Kidney epithelial cell (primary cell): Measurements from ENCODE around the gene GRM4. TPM values are rescaled to one million over a fixed set of nuclear protein-coding genes. Genes with fewer than 3 reads are reported as not detected.

Experiments used
- DNase-seq: peaks from one replicate; pipeline ENCODE4 v3.0.0-alpha.2; 2010; ENCODE audit warnings: low read depth
- H3K27me3 ChIP-seq: 2 replicates; pipeline ENCODE4 v1.6.0; 2011; ENCODE audit warnings: low read length; ENCODE audit not compliant: control insufficient read depth, insufficient read depth
- H3K36me3 ChIP-seq: 2 replicates; pipeline ENCODE4 v1.5.1; 2011; ENCODE audit warnings: low read length; ENCODE audit not compliant: control insufficient read depth, insufficient read depth
- H3K4me3 ChIP-seq: 2 replicates; pipeline ENCODE4 v1.5.1; 2011; ENCODE audit warnings: low read depth, mild to moderate bottlenecking, control low read depth, low read length
- CTCF ChIP-seq: IDR thresholded peaks from 2 replicates; pipeline ENCODE4 v1.5.1; 2011; ENCODE audit warnings: mild to moderate bottlenecking, moderate library complexity, low read length, control low read depth, inconsistent platforms; ENCODE audit not compliant: insufficient read depth, poor library complexity, severe bottlenecking
- total RNA-seq: library from RNA; depleted of rRNA; stranded (reverse); fragments of >200 nt; gene quantifications from 2 replicates; pipeline ENCODE4 v1.2.3, GENCODE V29; 2015

The GRM4 gene
- total RNA-seq, 1 donor from 2014 or later = not detected

GRCh38 chr6:34096193-34096592 lies 49.7 kb downstream of the GRM4 start:
- H3K4me3 ChIP-seq = no peak overlapping the region
- peaks cover 34% of the 10 kb centered on the region for H3K27me3 ChIP-seq
- TF ChIP-seq CTCF = no peak
- no peaks in the 10 kb centered on the region for H3K36me3 ChIP-seq
- DNase-seq = no peak

- H3K4me3 ChIP-seq = no peak overlapping the region
- peaks cover 34% of the 10 kb centered on the region for H3K27me3 ChIP-seq
- DNase-seq = no peak
- no peak for TF ChIP-seq CTCF
- no peaks in the 10 kb centered on the region for H3K36me3 ChIP-seq
Observed at GRCh38 chr6:34095741-34096140, 50.1 kb downstream of the GRM4 start.

DNA sequence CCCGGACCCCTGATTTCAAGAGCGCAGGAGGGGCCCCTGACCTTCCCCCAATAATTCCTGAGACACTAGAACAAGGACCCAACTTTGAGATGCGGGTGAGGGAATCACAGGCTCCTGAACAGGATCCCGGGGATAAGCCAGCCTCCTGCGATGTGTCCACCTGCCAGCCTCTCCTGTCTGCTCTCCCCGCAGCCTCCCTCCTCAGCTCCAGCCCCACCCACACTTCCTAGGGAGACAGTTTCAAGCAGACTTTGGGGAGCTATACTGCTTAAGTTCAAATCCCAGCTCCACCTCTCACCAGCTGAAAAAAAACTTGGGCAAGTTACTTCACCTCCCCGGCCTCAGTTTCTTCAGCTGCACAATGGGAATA lies 50.8 kb downstream of the GRM4 start:
- no peak overlapping the region for H3K4me3 ChIP-seq
- no peak for DNase-seq
- TF ChIP-seq CTCF = no peak
- no peaks in the 10 kb centered on the region for H3K36me3 ChIP-seq
- peaks cover 31% of the 10 kb centered on the region for H3K27me3 ChIP-seq

DNA sequence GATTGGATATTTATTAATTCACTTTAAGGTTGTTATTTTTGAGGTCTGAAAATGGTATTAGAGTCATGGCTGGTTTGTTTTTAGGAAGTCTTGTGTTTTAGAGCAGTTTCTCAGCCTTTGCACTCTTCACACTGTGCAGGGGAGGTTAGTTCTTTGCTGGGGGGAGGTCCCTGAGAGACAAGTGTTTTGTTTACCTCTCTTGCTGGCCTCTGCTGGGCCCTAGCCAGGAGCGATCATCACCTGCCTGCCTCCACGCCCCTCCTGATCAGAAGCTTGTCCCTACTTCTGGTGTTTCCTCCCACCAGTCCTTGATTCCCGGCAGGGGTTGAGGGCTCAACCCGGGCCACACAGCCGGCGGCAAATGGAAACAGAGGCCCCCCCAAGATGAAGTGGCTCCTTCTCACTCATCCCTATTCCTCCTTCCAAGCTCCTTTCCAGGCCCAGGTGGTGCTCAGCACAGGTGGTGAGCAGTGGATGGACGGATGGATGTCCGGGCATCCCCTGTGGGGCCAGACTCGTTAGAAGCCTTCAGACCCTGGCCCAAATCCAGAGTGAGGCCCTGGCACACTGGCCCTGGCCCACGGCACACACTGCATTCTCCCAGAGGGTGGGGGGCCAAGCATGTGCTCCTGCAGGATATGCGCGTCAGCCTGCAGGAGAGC lies 51.3 kb downstream of the GRM4 start:
- DNase-seq = no peak
- Histone ChIP-seq H3K27me3 (peaks cover 30% of the 10 kb centered on the region), H3K36me3 (no peaks in the 10 kb centered on the region), H3K4me3 (no peak overlapping the region)
- TF ChIP-seq CTCF = no peak

DNA sequence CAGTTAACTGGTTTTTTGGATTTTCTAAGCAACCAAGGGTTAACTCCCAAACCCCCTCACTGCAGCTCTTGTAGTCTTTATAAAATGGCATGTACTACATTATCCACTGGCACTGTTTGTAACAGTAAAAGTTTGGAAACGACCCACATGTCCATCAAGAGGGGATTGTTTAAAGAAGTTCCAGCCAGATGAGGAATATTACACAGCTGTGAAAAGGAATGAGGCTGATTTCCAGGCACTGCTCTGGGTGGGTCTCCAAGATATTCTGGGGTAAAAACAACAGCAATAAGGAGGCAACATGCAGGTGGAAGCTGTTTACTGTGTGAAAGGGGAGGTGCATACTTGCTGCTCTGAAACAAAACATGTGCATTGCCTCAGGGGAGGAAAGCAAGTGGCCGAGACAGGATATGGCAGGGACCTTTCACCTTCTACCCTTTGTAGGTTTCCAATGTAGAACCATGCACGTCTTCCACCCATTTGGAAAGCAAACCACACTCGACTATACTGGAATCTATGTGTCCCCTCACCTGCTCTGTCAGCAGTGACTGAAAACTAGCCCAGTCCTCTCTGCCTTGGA lies 51.9 kb downstream of the GRM4 start:
- no peak overlapping the region for H3K4me3 ChIP-seq
- DNase-seq = no peak
- no peak for TF ChIP-seq CTCF
- H3K27me3 ChIP-seq = peaks cover 30% of the 10 kb centered on the region
- no peaks in the 10 kb centered on the region for H3K36me3 ChIP-seq

- no peak for DNase-seq
- H3K27me3 ChIP-seq = peaks cover 30% of the 10 kb centered on the region
- H3K36me3 ChIP-seq = no peaks in the 10 kb centered on the region
- no peak overlapping the region for H3K4me3 ChIP-seq
- TF ChIP-seq CTCF = no peak
Observed at GRCh38 chr6:34093206-34093605, 52.7 kb downstream of the GRM4 start.
